ENCODE results near the gene SLFNL1. TPM values are rescaled to one million over a fixed set of nuclear protein-coding genes. Genes with fewer than 3 reads are reported as not detected.

The SLFNL1 gene
- total RNA-seq, 1 experiment from 2014 or later, result 0.11 TPM

DNA sequence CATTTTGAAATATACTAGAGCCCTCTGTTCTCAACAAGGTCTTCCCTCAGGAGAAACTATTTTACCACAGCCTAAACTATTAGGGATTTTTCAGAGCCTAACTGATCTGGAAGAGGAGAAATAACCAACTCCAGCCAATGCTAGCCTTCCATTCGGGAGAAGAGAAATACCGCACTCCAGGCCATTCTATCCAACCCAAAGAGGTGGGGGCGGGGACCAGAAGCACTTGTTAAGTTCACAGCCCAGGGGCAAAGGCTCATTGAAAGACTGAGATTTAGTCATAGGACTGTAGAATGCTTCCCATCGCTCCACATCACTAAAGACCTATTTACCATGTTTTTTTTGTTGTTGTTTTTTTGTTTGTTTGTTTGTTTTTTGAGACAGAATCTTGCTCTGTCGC is 35.4 kb upstream of the SLFNL1 start:
- H2AK5ac ChIP-seq (ENCODE audit: insufficient read length, low read length), result no peak overlapping the region
- H3K23ac ChIP-seq (ENCODE audit: insufficient read length, low read depth, low read length), result no peak overlapping the region
- Mint-ChIP-seq H3K4me3 (no peak overlapping the region), H3K9me3 (peaks cover 0 to 8% of the 10 kb centered on the region in 2 experiments; a peak in 4 of 5 replicates), H3K36me3 (ENCODE audit: insufficient read depth in 1 of 3, low read depth in 3 of 3) (peaks cover 27 to 44% (median 28%) of the 10 kb centered on the region in 3 experiments; a peak in 6 of 7 replicates), H3K4me1 (peaks cover 8 to 14% of the 10 kb centered on the region in 2 experiments; a peak in 3 of 4 replicates), H3K27me3 (ENCODE audit: low read depth) (no peaks in the 10 kb centered on the region), H3K27ac (no peak overlapping the region)
- no peak overlapping the region for H4K91ac ChIP-seq (ENCODE audit: insufficient read length, low read depth, low read length)
- H2BK5ac ChIP-seq (ENCODE audit: insufficient read length, low read length), result no peak overlapping the region
- H3K4ac ChIP-seq (ENCODE audit: low read depth, low read length), result no peak overlapping the region
- H3K56ac ChIP-seq (ENCODE audit: insufficient read length, low read depth, low read length), result no peak overlapping the region
- H2BK12ac ChIP-seq (ENCODE audit: insufficient read length, low read depth, low read length), result no peak overlapping the region
- no peaks in the 10 kb centered on the region for H3K27me3 ChIP-seq (ENCODE audit: insufficient read depth, low read length)
- H3K9ac ChIP-seq (ENCODE audit: extremely low read depth, insufficient read length, low read length), result no peak overlapping the region
- no peaks in the 10 kb centered on the region for H3K79me1 ChIP-seq (ENCODE audit: insufficient read depth, low read depth, low read length, poor library complexity, severe bottlenecking)
- H3K23me2 ChIP-seq (ENCODE audit: insufficient read length, low read depth, low read length, poor library complexity, severe bottlenecking), result no peaks in the 10 kb centered on the region
- H2AFZ ChIP-seq (ENCODE audit: low read length), result no peak overlapping the region
- no peak overlapping the region for H2BK20ac ChIP-seq (ENCODE audit: low read depth, low read length, poor library complexity, severe bottlenecking)
- no peak overlapping the region for H3T11ph ChIP-seq (ENCODE audit: low read length)
- no peak overlapping the region for H3K27ac ChIP-seq (ENCODE audit: insufficient read length, low read depth, low read length)
- no peaks in the 10 kb centered on the region for H3K79me2 ChIP-seq (ENCODE audit: insufficient read depth, low read length)
- no peak for DNase-seq
- H3K18ac ChIP-seq (ENCODE audit: insufficient read length, low read depth, low read length), result no peak overlapping the region
- TF ChIP-seq, protein P1, sequence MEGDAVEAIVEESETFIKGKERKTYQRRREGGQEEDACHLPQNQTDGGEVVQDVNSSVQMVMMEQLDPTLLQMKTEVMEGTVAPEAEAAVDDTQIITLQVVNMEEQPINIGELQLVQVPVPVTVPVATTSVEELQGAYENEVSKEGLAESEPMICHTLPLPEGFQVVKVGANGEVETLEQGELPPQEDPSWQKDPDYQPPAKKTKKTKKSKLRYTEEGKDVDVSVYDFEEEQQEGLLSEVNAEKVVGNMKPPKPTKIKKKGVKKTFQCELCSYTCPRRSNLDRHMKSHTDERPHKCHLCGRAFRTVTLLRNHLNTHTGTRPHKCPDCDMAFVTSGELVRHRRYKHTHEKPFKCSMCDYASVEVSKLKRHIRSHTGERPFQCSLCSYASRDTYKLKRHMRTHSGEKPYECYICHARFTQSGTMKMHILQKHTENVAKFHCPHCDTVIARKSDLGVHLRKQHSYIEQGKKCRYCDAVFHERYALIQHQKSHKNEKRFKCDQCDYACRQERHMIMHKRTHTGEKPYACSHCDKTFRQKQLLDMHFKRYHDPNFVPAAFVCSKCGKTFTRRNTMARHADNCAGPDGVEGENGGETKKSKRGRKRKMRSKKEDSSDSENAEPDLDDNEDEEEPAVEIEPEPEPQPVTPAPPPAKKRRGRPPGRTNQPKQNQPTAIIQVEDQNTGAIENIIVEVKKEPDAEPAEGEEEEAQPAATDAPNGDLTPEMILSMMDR (conservative IDR thresholded peaks at IDR 0.05), result no peak
- no peak overlapping the region for H2BK120ac ChIP-seq (ENCODE audit: low read depth, low read length, poor library complexity, severe bottlenecking)
- no CpG with 5 or more reads among the region's 5 CpGs for WGBS (ENCODE audit: extremely low coverage, insufficient read length, low lambda C conversion rate)
- no peak overlapping the region for H3K4me2 ChIP-seq (ENCODE audit: insufficient read depth, insufficient read length, low read length)
- H3K14ac ChIP-seq (ENCODE audit: insufficient read depth, low read length), result no peak overlapping the region
- no peak overlapping the region for H2BK15ac ChIP-seq (ENCODE audit: low read depth, low read length)
- no peak overlapping the region for H4K5ac ChIP-seq (ENCODE audit: insufficient read length, low read depth, low read length)
- no peaks in the 10 kb centered on the region for H3K9me3 ChIP-seq (ENCODE audit: control insufficient read depth, low read depth, low read length)
- no peaks in the 10 kb centered on the region for H4K20me1 ChIP-seq (ENCODE audit: control insufficient read depth, insufficient read depth, insufficient read length)
- H4K8ac ChIP-seq (replicated peaks; ENCODE audit: insufficient read length, low read depth, low read length), result no peak overlapping the region
- no peaks in the 10 kb centered on the region for H3K4me1 ChIP-seq (ENCODE audit: insufficient read depth, low read length)

Measured in H9 (cell line).